ENCODE data around the gene SATB1.
A peak's percentile ranks its signal among the peaks of the same experiment; 100 is the strongest.

The SATB1 gene

GRCh38 chr3:18438586-18438985 lies 13.4 kb upstream of the SATB1 start:
- no peak overlapping the region for H4K8ac ChIP-seq (ENCODE audit: low read depth, low read length)
- H3K14ac ChIP-seq (ENCODE audit: low read length): no peak overlapping the region
- no peak overlapping the region for H2AK5ac ChIP-seq (ENCODE audit: low read depth, low read length)
- H3K4me2 ChIP-seq (ENCODE audit: insufficient read depth, low read length, poor library complexity, severe bottlenecking): no peak overlapping the region
- H2BK12ac ChIP-seq (ENCODE audit: low read length): peak overlapping the region; percentile 16
- H2BK5ac ChIP-seq (ENCODE audit: low read length): no peak overlapping the region
- H2AFZ ChIP-seq (ENCODE audit: low read length): no peak overlapping the region
- H3K4ac ChIP-seq (ENCODE audit: low read length): no peak overlapping the region
- peaks cover 0 to 92% (median 10%) of the 10 kb centered on the region in 3 experiments for H3K27me3 ChIP-seq (ENCODE audit: control insufficient read depth in 3 of 3, insufficient read depth in 3 of 3, low read depth in 1 of 3, low read length in 3 of 3)
- no peak overlapping the region for H2BK120ac ChIP-seq (ENCODE audit: low read depth, low read length)
- H3K18ac ChIP-seq (ENCODE audit: low read length): no peak overlapping the region
- no peak for DNase-seq (ENCODE audit: low spot score)
- no peaks in the 10 kb centered on the region for H3K36me3 ChIP-seq (replicated peaks in 1 of 2; ENCODE audit: control insufficient read depth in 2 of 2, insufficient read depth in 2 of 2, low read length in 2 of 2)
- peaks cover 0 to 2% of the 10 kb centered on the region in 2 donors for H3K4me1 ChIP-seq (ENCODE audit: control insufficient read depth in 2 of 2, insufficient read depth in 1 of 2, low read depth in 1 of 2, low read length in 2 of 2)
- H3K4me3 ChIP-seq (ENCODE audit: low read length in 2 of 2): no peak overlapping the region
- H3K79me1 ChIP-seq (ENCODE audit: low read depth, low read length): no peaks in the 10 kb centered on the region
- H2BK15ac ChIP-seq (ENCODE audit: low read length): no peak overlapping the region
- no peak overlapping the region for H3K23ac ChIP-seq (ENCODE audit: low read depth, low read length, poor library complexity)
- no peaks in the 10 kb centered on the region for H3K9me3 ChIP-seq (replicated peaks in 1 of 2; ENCODE audit: control insufficient read depth in 2 of 2, insufficient read depth in 1 of 2, low read depth in 1 of 2, low read length in 2 of 2)
- H4K91ac ChIP-seq (ENCODE audit: low read depth, low read length, poor library complexity): no peak overlapping the region
- no CpG with 5 or more reads among the region's 6 CpGs for WGBS, 2 donors (ENCODE audit: extremely low coverage in 2 of 2, insufficient read length in 2 of 2, insufficient replicate concordance in 1 of 2)
- H3K27ac ChIP-seq (replicated peaks; ENCODE audit: low read length): no peak overlapping the region
- H3K9ac ChIP-seq (ENCODE audit: low read depth, low read length, poor library complexity): peak overlapping the region; percentile 21

GRCh38 chr3:18436213-18436612 lies 11.1 kb upstream of the SATB1 start:
- Histone ChIP-seq H3K14ac (ENCODE audit: low read length) (no peak overlapping the region), H3K36me3 (replicated peaks in 1 of 2; ENCODE audit: control insufficient read depth in 2 of 2, insufficient read depth in 2 of 2, low read length in 2 of 2) (no peaks in the 10 kb centered on the region), H2BK5ac (ENCODE audit: low read length) (no peak overlapping the region), H3K9ac (ENCODE audit: low read depth, low read length, poor library complexity) (no peak overlapping the region), H2BK12ac (ENCODE audit: low read length) (no peak overlapping the region), H3K18ac (ENCODE audit: low read length) (no peak overlapping the region), H2BK15ac (ENCODE audit: low read length) (no peak overlapping the region), H2BK120ac (ENCODE audit: low read depth, low read length) (no peak overlapping the region), H3K79me1 (ENCODE audit: low read depth, low read length) (no peaks in the 10 kb centered on the region), H3K4me1 (ENCODE audit: control insufficient read depth in 2 of 2, insufficient read depth in 1 of 2, low read depth in 1 of 2, low read length in 2 of 2) (no peaks in the 10 kb centered on the region), H3K4me2 (ENCODE audit: insufficient read depth, low read length, poor library complexity, severe bottlenecking) (no peak overlapping the region), H4K91ac (ENCODE audit: low read depth, low read length, poor library complexity) (no peak overlapping the region), H3K4ac (ENCODE audit: low read length) (no peak overlapping the region), H3K4me3 (ENCODE audit: low read length in 2 of 2) (no peak overlapping the region), H4K8ac (ENCODE audit: low read depth, low read length) (no peak overlapping the region), H3K27me3 (ENCODE audit: control insufficient read depth in 3 of 3, insufficient read depth in 3 of 3, low read depth in 1 of 3, low read length in 3 of 3) (peaks cover 0 to 89% (median 0%) of the 10 kb centered on the region in 3 experiments), H3K27ac (replicated peaks; ENCODE audit: low read length) (no peak overlapping the region), H3K9me3 (replicated peaks in 1 of 2; ENCODE audit: control insufficient read depth in 2 of 2, insufficient read depth in 1 of 2, low read depth in 1 of 2, low read length in 2 of 2) (no peaks in the 10 kb centered on the region), H3K23ac (ENCODE audit: low read depth, low read length, poor library complexity) (no peak overlapping the region), H2AK5ac (ENCODE audit: low read depth, low read length) (no peak overlapping the region), H2AFZ (ENCODE audit: low read length) (no peak overlapping the region)
- no peak for DNase-seq (ENCODE audit: low spot score)
- no CpG with 5 or more reads among the region's 2 CpGs for WGBS, 2 donors (ENCODE audit: extremely low coverage in 2 of 2, insufficient read length in 2 of 2, insufficient replicate concordance in 1 of 2)

GRCh38 chr3:18434711-18435110 lies 9.6 kb upstream of the SATB1 start:
- no peak overlapping the region for H4K91ac ChIP-seq (ENCODE audit: low read depth, low read length, poor library complexity)
- no peaks in the 10 kb centered on the region for H3K4me1 ChIP-seq (ENCODE audit: control insufficient read depth in 2 of 2, insufficient read depth in 1 of 2, low read depth in 1 of 2, low read length in 2 of 2)
- no peak overlapping the region for H2BK5ac ChIP-seq (ENCODE audit: low read length)
- H3K14ac ChIP-seq (ENCODE audit: low read length): no peak overlapping the region
- WGBS, 2 donors (ENCODE audit: extremely low coverage in 2 of 2, insufficient read length in 2 of 2, insufficient replicate concordance in 1 of 2): no CpG with 5 or more reads among the region's 6 CpGs
- no peak overlapping the region for H2AFZ ChIP-seq (ENCODE audit: low read length)
- DNase-seq (ENCODE audit: low spot score): no peak
- H3K9ac ChIP-seq (ENCODE audit: low read depth, low read length, poor library complexity): no peak overlapping the region
- H3K27me3 ChIP-seq (ENCODE audit: control insufficient read depth in 3 of 3, insufficient read depth in 3 of 3, low read depth in 1 of 3, low read length in 3 of 3): peaks cover 0 to 88% (median 0%) of the 10 kb centered on the region in 3 experiments
- no peak overlapping the region for H3K27ac ChIP-seq (replicated peaks; ENCODE audit: low read length)
- H3K36me3 ChIP-seq (replicated peaks in 1 of 2; ENCODE audit: control insufficient read depth in 2 of 2, insufficient read depth in 2 of 2, low read length in 2 of 2): no peaks in the 10 kb centered on the region
- H2BK12ac ChIP-seq (ENCODE audit: low read length): no peak overlapping the region
- no peak overlapping the region for H2BK15ac ChIP-seq (ENCODE audit: low read length)
- no peak overlapping the region for H3K18ac ChIP-seq (ENCODE audit: low read length)
- H3K4me3 ChIP-seq (ENCODE audit: low read length in 2 of 2): no peak overlapping the region
- H3K4ac ChIP-seq (ENCODE audit: low read length): no peak overlapping the region
- no peak overlapping the region for H3K4me2 ChIP-seq (ENCODE audit: insufficient read depth, low read length, poor library complexity, severe bottlenecking)
- H3K23ac ChIP-seq (ENCODE audit: low read depth, low read length, poor library complexity): no peak overlapping the region
- no peak overlapping the region for H4K8ac ChIP-seq (ENCODE audit: low read depth, low read length)
- H2AK5ac ChIP-seq (ENCODE audit: low read depth, low read length): no peak overlapping the region
- no peaks in the 10 kb centered on the region for H3K79me1 ChIP-seq (ENCODE audit: low read depth, low read length)
- H3K9me3 ChIP-seq (replicated peaks in 1 of 2; ENCODE audit: control insufficient read depth in 2 of 2, insufficient read depth in 1 of 2, low read depth in 1 of 2, low read length in 2 of 2): no peaks in the 10 kb centered on the region
- H2BK120ac ChIP-seq (ENCODE audit: low read depth, low read length): no peak overlapping the region

GRCh38 chr3:18432752-18433151 lies 7.6 kb upstream of the SATB1 start:
- no peaks in the 10 kb centered on the region for H3K79me1 ChIP-seq (ENCODE audit: low read depth, low read length)
- H2BK120ac ChIP-seq (ENCODE audit: low read depth, low read length): no peak overlapping the region
- no CpG with 5 or more reads among the region's 1 CpG for WGBS, 2 donors (ENCODE audit: extremely low coverage in 2 of 2, insufficient read length in 2 of 2, insufficient replicate concordance in 1 of 2)
- H3K9me3 ChIP-seq (replicated peaks in 1 of 2; ENCODE audit: control insufficient read depth in 2 of 2, insufficient read depth in 1 of 2, low read depth in 1 of 2, low read length in 2 of 2): no peaks in the 10 kb centered on the region
- H2BK15ac ChIP-seq (ENCODE audit: low read length): no peak overlapping the region
- H3K27me3 ChIP-seq (ENCODE audit: control insufficient read depth in 3 of 3, insufficient read depth in 3 of 3, low read depth in 1 of 3, low read length in 3 of 3): peaks cover 0 to 86% (median 0%) of the 10 kb centered on the region in 3 experiments
- H2BK12ac ChIP-seq (ENCODE audit: low read length): no peak overlapping the region
- H3K14ac ChIP-seq (ENCODE audit: low read length): no peak overlapping the region
- no peak overlapping the region for H2BK5ac ChIP-seq (ENCODE audit: low read length)
- no peak overlapping the region for H2AK5ac ChIP-seq (ENCODE audit: low read depth, low read length)
- H4K8ac ChIP-seq (ENCODE audit: low read depth, low read length): no peak overlapping the region
- DNase-seq (ENCODE audit: low spot score): no peak
- H3K4me3 ChIP-seq (ENCODE audit: low read length in 2 of 2): no peak overlapping the region
- H3K4me1 ChIP-seq (ENCODE audit: control insufficient read depth in 2 of 2, insufficient read depth in 1 of 2, low read depth in 1 of 2, low read length in 2 of 2): no peaks in the 10 kb centered on the region
- H4K91ac ChIP-seq (ENCODE audit: low read depth, low read length, poor library complexity): no peak overlapping the region
- H3K23ac ChIP-seq (ENCODE audit: low read depth, low read length, poor library complexity): no peak overlapping the region
- no peak overlapping the region for H3K9ac ChIP-seq (ENCODE audit: low read depth, low read length, poor library complexity)
- H3K4ac ChIP-seq (ENCODE audit: low read length): no peak overlapping the region
- H3K4me2 ChIP-seq (ENCODE audit: insufficient read depth, low read length, poor library complexity, severe bottlenecking): no peak overlapping the region
- H3K27ac ChIP-seq (replicated peaks; ENCODE audit: low read length): no peak overlapping the region
- H3K18ac ChIP-seq (ENCODE audit: low read length): no peak overlapping the region
- no peak overlapping the region for H2AFZ ChIP-seq (ENCODE audit: low read length)
- H3K36me3 ChIP-seq (replicated peaks in 1 of 2; ENCODE audit: control insufficient read depth in 2 of 2, insufficient read depth in 2 of 2, low read length in 2 of 2): no peaks in the 10 kb centered on the region
